Activated CD8-positive, alpha-beta memory T cell treated with anti-CD3 and anti-CD28 coated beads for 24 hours (primary cell): ENCODE results near the gene TOP3B.
"Not testable (repeated sequence)": the region's sequence is repeated elsewhere in the genome, so short reads cannot be mapped to it uniquely, and the experiment has no call there.

Source experiments
- DNase-seq: peaks from one replicate; pipeline ENCODE4 v3.0.0-alpha.2; 2020

The TOP3B gene

GRCh38 chr22:21943571-21944448 is 38.8 kb downstream of the TOP3B start:
- no peak for DNase-seq

GRCh38 chr22:21942407-21943343 is 39.9 kb downstream of the TOP3B start:
- DNase-seq, result peak; percentile 63

- no peak for DNase-seq
Measured at GRCh38 chr22:21941921-21942320, 40.7 kb downstream of the TOP3B start.

- no peak for DNase-seq
Measured at GRCh38 chr22:21940521-21940920, 42.1 kb downstream of the TOP3B start.

- not testable (repeated sequence) for DNase-seq
Measured at GRCh38 chr22:21939935-21940334, 42.7 kb downstream of the TOP3B start.

- DNase-seq, result no peak
Measured at GRCh38 chr22:21939461-21939913, 43.1 kb downstream of the TOP3B start.

GRCh38 chr22:21938906-21939305 is 43.7 kb downstream of the TOP3B start:
- DNase-seq, result no peak

GRCh38 chr22:21938071-21938822 is 44.3 kb downstream of the TOP3B start:
- peak; percentile 98 for DNase-seq

- no peak for DNase-seq
Measured at GRCh38 chr22:21937821-21938070, 44.8 kb downstream of the TOP3B start.

- DNase-seq, result no peak
Measured at GRCh38 chr22:21937041-21937820, 45.4 kb downstream of the TOP3B start.

- DNase-seq, result no peak
Measured at GRCh38 chr22:21936151-21936775, 46.3 kb downstream of the TOP3B start.

GRCh38 chr22:21933910-21934309 is 48.7 kb downstream of the TOP3B start:
- DNase-seq, result no peak

GRCh38 chr22:21933413-21933812 is 49.2 kb downstream of the TOP3B start:
- no peak for DNase-seq

- no peak for DNase-seq
Measured at GRCh38 chr22:21932347-21932746, 50.2 kb downstream of the TOP3B start.

GRCh38 chr22:21931056-21931455 is 51.5 kb downstream of the TOP3B start:
- no peak for DNase-seq

- no peak for DNase-seq
Measured at GRCh38 chr22:21929253-21929652, 53.3 kb downstream of the TOP3B start.

- DNase-seq, result no peak
Measured at GRCh38 chr22:21928048-21928447, 54.5 kb downstream of the TOP3B start.

- no peak for DNase-seq
Measured at GRCh38 chr22:21927174-21927823, 55.3 kb downstream of the TOP3B start.

- DNase-seq, result no peak
Measured at GRCh38 chr22:21926728-21927127, 55.9 kb downstream of the TOP3B start.

- no peak for DNase-seq
Measured at GRCh38 chr22:21923163-21923561, 59.4 kb downstream of the TOP3B start.
